SK-N-SH treated with all-trans-retinoic acid at 6 μM for 48 hours (cell line): ENCODE data around the gene GARIN5A.

Source experiments
- PATZ1 ChIP-seq: fragments of 250-450 bp; sonication (Bioruptor Pico); IDR thresholded peaks from 2 replicates; pipeline ENCODE4 v1.8.0; 2020; ENCODE audit warnings: mild to moderate bottlenecking, moderate library complexity, borderline replicate concordance
- PPARA ChIP-seq: fragments of 250-450 bp; sonication (Bioruptor Pico); IDR thresholded peaks from 2 replicates; pipeline ENCODE4 v1.5.0; 2020; ENCODE audit warnings: mild to moderate bottlenecking, borderline replicate concordance
- RARB ChIP-seq: fragments of 250-450 bp; sonication (Bioruptor Pico); IDR thresholded peaks from 2 replicates; pipeline ENCODE4 v1.8.0; 2021; ENCODE audit warnings: mild to moderate bottlenecking, moderate library complexity

DNA sequence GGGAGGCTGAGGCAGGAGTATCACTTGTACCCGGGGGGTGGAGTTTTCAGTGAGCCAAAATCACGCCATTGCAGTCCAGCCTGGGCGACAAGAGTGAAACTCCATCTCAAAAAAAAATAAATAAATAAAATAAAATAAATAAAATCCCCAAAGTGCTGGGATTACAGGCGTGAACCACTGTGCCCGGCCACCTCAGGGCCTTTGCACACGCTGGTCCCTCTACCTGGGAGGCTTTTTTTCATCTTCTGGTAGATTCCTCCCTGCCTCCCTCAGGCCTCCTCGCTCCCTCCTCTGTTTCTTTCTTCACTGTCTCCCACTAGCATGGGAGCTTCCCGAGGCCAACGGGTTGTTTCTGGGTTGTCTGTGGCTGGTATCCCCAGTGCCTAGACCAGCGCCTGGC lies 28.9 kb downstream of the GARIN5A start:
- no peak for TF ChIP-seq PPARA (CRISPR knock-in tag)
- no peak for TF ChIP-seq PATZ1 (CRISPR knock-in tag)
- no peak for TF ChIP-seq RARB
